IPS-NIHi11 (cell line): ENCODE results near the gene ZFY.
A peak's percentile ranks its signal among the peaks of the same experiment; 100 is the strongest.

Source experiments
- DNase-seq: peaks from one replicate; pipeline ENCODE4 v3.0.0; 2012; ENCODE audit warnings: mixed read lengths, low spot score

ZFY gene

DNA sequence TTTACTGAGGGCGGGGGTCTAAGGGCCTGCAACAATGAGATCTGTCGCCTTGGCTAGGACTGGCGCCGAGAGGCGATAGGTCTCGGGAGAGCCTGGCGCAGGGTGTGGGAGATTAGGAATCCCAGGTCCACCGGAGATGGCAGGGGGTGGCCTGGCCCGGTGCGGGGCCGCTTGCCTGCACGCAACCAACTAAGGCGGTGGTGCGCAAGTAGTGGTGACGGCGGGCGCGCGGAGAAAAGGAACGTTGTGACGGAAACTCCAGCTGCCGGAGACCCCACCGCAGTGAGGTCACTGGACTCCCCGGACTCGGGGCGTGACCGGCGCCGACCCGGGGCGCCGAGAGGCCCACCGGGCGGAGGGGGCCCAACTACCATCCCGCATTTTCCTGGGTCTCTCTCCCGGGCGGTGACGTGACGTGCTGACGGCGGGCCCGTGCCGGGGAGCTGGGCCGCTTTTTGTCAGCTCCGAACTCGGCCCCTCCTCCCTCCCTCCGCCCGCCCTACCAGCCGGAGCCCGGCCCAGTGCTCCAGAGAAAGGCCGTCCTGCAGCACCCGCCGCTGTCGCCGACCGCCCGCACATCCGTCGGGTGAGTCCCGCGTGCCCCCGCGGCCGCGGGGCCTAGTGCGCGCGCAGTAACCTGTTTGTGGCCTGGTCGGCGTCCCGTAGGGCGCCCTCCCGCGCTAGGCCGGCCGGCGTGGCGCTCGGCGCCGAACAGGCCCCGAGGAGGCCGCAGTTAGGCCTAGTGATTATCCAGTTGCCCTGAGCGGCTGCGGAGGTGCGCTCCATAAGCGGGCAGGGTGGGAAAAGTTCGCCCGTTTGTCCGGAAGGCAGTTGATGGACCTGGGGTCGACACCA, at the start of gene ZFY:
ZFY (plus strand) TSS at position 521 of the 855 bp plus-strand sequence. CDS start 18,556 bp downstream, outside the sequence.
- DNase-seq = peak; percentile 27

DNA sequence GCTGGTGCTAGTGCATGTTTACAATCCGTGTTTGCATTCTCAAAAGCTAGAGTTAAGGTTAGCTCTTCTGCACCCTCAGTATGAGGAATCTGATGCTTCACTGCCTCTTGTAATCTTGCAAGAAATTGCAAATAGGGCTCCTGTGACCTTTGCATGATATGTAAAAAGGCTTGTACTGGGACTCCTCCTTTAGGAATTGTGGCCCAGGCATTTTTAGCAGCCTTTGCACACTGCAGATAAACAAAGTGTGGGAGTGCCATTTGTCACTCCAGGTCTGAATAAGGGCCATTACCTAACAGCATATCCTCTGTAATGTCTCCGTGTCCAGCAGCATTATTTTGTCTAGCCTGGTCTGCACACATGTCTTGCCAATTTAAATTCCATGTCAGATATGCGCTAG, 49.3 kb upstream of the ZFY start:
- DNase-seq = no peak

DNA sequence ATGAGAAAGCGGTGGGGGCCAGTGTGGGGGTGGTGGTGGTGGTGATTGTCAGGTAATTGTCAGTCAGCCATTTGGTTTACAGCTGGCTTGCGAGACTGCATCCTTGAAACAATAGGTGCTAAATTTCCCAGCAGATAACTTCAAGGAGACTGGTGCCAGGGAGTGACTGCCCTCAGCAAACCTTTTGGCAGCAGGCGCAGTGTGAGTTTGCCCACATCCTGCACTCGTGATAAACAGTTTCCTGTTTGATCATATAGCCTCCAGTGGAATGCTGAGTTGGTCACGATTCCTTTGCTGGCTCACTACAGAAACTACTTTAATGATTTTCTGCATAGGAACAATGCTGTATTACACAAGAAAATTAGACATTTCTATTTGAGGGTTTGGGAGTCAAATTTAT, 47.8 kb upstream of the ZFY start:
- DNase-seq = no peak

DNA sequence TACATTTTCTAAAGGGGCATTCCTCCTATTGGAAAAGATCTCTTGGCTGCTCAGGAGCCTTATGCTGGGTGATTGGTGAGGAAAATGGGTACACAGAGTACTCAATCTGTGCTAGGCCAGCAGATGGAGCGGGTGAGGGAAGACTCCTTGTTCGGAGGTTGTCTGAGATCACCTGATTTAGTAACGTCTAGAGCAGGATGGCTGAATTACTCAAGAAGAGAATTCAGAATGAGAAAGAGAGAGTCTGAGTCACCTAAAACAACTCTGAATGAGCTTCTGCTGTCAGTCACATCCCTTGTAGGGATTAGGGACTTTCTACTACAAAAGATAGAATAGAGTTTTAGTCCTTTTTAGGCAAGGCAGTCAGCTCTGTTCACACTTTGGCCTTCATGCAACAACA, 47.2 kb upstream of the ZFY start:
- DNase-seq = no peak

DNA sequence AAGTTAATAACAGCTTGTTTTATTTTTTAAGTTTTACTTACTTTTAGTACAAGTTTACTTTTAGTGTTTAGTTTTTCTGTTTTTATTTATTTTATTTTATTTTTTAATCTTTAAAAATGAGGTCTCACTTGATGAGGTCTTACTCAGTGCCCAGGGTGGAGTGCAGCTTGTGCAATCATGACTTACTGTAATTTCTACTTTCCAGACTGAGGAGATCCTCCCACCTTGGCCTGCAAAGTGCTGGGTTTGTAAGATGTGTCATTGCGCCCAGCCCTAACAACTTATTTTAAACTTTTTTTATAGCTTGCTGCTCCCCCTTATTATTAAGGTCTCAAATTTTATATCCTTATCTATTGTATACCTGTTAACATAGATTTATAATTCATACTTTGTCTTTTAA, 41.7 kb upstream of the ZFY start:
- DNase-seq = no peak

DNA sequence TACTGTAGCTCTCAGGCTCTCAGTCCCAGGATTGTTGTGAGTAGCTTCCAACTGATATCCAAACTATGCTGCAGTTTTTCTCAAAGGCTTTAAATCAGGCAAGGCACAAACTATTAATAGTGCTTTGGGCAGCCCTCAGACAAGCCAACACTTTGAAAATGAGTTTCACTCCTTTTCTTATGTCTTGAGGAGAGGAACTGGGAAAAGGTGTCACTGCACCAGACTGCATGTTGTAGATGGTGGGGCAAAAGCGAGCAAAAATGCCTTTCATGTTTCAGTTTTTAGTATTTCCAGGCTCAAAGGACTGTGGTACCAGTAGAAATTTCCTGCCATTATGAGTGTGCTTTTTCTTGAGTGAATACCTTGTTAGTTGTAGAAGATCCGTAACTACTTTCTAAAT, 39.1 kb upstream of the ZFY start:
- DNase-seq = no peak

DNA sequence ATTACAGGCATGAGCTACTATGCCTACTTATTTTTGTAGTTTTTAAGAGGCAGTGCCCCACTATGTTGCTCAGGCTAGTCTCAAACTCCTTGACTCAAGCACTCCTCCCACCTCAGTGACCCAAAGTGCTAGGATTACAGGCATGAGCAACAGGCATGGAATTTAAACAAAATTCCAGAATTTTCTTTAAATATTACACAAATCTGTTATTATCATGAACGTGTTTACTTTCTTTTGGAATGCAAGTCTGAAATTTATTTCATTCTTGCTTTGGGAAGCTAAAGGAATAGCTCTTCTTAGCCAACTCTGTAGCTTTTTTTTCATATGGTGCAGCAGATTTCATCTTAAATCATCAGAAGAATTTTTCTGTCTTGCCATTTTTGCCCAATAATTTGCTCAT, 27.8 kb upstream of the ZFY start:
- no peak for DNase-seq

DNA sequence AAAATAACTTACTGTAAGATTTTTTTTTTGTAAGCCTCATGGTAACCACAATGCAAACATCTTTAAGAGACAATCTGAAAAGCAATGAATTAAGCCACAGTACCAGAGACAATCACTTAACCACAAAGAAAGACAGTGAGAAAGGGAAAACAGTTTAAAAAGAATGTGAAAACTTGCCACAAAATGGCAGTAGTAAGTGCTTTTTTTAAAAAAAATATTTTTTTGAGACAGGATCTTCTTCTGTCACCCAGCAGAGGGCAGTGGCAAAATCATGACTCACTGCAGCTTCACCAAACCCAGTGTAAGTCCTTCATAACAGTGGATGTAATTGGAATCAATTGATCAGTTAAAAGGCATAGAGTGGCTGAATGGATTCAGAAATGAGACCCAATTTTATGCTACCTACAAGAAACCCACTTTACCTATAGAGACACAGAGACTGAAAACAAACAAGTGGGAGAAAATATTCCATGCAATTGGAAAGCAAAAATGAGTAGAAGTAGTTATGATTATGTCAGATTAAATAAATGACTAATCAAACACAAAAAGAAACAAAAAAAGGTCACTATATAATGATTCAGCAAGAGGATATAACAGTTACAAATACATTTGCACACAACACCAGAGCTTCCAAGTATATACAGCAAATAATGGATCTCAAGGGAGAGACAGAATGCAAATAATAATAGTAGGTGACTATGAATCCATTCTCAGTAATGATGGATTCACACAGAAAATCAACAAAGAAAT, 21.9 kb upstream of the ZFY start:
- no peak for DNase-seq

DNA sequence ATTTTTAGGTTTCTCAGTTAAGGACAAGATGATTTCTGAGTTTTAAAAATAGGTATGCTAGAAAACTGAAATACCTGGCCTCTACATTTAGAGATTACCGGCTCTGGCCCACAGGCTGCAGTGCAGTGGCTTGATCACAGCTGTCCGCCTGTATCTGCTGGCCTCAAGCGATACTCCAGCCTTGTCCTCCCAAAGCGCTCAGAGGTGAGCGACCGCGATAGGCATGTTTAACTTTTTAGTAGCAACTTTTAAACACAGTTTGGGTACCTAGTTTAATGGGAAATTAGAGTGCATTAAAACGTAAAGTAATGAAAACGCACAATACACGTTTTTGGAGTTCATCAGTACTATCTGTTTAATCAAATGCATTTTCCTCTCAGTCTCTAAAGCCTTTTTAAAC, 1.1 kb upstream of the ZFY start:
- DNase-seq = peak; percentile 4

DNA sequence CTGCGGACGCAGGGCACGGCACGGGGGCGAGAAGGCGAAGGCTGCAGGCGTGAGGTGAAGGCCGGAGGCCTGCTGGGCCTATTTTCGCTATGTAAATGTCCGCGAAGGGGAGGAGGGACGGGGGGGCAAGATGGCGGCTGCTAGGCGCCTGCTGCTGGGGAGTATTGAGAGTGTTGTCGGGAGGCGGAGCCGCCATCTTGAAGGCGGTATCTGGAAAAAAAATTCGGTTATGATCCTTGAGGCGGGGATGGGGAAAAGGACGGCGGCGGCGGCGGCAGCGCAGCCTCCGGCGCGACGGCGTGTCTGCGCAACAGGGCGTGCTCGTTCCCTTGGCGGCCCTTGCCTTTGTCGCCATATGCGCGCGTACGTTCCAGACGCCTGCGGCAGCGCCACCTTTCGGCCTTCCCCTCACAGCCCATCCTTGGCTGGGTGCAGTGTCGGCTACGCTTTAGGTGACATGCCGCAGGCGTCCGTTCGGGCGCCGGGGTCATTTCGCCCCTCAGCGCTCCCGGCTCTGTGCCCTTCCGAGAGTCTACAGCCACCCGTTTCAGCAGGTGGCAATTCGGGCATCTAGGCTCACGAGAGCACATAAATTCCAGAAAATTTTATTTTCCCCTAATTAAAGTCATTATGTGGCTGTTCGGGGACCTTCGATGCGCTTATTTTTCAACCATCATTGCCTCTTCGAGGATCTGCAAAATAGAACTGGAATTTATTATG, 695 bp downstream of the ZFY start:
- peak; percentile 49 for DNase-seq

DNA sequence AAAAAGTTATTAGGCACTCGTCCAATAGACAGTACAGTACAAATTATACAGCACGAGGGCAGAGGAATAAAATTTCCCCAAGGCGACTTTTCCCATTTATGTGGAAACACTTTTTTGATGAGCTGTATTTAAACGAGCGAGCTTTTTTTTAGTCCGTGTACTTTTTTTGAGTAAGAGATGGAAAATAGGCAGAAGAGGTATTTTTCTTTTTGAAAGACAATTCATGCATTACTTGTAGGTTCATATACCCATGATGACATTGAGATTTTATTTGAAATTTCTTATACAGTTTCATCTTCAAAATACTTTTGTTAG, 1.2 kb downstream of the ZFY start:
- no peak for DNase-seq

DNA sequence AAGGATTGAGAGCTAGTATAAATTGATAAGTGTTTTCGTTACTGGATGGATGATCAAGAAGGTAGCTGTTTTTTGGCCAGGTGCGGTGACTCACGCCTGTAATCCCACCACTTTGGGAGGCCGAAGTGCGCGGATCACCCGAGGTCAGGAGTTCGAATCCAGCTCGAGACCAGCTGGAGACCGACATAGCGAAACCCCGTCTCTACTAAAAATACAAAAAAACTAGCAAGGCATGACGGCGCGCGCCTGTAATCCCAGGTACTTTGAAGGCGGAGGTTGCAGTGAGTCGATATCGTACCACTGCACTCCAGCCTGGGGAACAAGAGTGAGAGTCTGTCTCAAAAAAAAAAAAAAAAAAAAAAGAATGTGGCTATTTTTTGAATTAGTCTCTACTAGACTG, 2.0 kb downstream of the ZFY start:
- DNase-seq = no peak

DNA sequence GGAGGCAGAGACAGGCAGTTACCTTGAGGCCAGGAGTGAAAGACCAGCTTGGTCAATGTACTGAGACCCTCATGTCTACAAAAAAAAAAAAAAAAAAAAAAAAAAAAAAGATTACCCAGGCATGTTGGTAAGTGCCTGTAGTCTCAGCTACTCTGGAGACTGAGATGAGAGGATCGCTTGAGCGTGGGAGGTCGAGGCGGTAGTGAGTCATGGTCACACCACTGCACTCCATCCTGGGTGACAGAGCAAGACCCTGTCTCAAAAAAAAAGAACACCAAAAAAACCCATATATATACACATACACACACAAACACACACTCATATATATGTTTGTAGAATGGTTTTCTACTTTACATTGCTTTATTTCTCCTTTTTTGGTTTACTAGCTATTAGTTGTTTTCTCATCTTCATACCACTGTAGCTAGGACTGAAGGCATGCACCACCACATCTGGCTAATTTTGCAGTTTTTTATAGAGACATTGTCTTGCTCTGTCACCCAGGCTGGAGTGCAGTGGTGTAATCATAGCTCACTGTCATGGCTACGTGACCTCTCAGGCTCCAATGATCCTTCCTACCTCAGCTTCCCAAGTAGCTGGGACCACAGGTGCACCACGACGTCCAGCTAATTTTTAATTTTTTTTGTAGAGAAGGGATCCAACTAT, 14.5 kb downstream of the ZFY start:
- no peak for DNase-seq

DNA sequence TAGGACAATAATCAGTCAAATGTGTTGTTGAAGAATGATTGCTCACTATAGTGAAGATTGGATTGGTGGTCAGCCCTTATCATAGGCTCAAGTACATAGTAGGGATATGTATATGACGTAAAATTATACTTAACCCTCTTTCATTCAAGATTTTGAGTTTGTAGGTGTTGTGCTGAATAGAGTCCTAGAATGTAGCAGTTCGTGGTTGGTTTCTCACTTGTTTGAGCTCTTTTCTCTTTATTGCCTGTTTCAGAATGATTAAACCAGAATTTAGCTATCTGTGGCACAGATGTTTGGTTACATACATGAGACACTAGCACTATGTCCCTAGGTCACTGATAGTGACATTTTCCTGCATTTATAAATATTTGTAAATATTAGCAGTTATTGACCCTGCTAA, 15.5 kb downstream of the ZFY start:
- no peak for DNase-seq

DNA sequence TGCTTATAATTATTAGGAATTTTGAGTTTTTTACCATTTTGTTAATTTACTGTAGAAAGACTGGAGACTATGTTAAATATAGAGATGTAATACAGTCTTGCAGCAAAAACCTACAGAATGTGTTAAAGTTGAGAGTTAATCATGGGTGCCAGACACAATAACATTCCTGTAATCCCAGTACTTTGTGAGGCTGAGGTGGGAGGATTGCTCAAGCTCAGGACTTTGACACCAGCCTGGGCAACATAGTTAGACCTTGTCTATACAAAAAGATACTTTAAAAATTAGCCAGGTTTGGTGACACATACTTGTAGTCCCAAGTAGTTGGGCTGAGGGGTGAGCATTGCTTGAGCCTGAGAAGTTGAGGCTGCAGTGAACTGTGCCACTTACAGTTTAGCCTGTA, 17.7 kb downstream of the ZFY start:
- no peak for DNase-seq

DNA sequence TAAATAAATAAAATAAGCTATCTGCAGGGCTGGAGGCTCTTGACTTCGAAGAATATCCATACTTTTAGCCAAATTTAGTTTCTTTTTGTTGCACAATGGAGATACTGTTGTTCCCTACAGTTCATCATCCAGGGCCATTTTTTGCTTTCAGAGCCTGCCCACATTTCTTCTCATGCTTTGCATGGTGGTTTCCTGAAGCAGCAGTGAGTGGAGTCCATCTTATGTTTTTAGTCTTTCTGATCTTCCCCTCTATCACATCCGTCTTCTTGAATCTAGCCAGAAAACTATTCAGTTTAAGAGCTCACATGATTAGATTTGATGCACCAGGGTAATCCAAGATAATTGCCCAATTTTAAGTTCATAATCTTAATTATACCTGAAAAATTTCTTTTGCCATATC, 19.6 kb downstream of the ZFY start:
- no peak for DNase-seq

DNA sequence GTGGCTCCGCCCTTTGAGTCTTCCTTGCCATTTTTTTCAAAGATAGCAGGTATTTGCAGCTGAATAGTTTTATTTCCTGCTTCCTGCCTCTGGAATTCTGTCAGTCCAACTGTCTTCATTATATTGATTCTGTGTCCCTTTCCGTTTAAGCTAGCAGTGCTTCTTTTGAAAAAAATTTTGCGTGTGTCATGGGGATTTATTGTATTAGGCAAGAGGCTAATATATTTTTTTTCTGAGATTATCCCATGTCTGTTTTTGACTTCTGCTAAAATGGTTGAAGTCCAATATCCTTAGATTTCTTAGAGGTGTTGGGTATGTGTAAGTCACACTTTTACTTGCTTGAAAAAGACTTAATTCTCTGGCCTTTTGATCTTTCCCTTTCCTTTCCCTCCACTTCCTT, 20.4 kb downstream of the ZFY start:
- DNase-seq = no peak

DNA sequence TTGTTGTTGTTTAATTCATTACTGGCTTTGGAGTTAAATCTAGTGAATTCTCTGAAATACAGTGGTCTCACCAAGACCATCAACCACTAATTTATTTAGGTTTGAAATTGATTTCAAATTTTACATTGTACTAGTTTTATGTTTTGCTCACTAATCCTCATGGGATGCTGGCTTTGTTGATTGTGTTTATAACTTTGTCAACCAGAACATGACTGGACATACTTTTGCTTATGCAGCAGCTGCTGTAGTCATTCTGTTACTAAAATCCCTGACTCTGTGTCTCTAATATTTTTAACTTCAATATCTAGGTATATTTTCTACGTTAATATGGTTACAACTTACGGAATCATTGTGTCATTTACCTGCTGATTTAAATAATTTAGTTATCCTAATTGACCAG, 26.9 kb downstream of the ZFY start:
- DNase-seq = no peak

DNA sequence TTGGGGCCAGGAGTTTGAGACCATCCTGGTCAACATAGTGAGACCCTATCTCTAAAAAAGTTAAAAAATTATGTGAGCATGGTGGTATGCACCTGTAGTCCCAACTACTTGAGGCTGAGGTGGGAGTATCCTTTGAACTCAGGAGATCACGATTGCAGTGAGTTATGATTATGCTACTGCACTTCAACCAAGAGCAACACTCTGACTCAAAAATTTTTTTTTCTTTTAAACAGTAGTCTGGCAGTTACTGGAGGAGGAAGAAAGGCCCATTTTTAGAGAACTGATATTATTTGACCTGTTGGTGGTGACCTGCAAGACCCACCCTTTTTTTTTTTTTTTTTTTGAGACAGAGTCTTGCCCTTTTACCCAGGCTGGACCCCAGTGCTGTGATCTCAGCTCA, 29.6 kb downstream of the ZFY start:
- no peak for DNase-seq

DNA sequence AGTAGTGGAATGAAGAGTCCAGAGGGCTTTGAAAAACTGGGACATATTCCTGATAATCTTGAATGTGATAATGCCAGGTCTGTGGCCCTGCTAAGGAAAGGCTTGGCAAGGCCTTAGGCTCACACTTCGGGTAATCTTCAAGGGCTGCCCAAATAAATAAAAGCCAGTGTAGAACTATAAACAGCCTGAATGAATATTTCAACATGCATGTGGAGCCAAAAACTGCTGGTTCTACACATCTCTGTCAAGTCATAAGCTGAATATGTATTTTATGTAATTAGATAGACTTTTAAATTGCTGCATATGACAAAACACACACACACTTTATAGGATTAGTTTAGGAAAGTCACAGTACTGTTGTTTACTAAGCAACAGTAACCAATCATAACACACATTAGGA, 30.4 kb downstream of the ZFY start:
- DNase-seq = no peak

DNA sequence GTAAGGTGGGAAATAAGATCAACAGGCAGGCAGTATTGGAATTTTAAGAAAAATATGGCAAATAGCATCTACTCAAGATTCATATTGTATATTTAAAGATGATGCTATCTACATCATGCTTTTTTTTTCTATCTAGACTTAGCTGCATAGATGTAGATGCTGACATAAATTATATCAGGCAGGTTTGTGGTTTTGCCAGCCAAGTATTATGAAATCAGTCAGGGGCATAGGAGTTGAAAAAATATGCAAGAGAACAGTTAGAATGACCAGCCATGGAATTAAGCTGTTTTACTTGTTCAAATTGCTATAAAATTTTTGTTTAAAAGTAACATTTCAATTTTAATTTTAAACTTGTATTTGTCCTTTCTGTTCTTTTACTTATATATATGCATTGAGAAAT, 34.4 kb downstream of the ZFY start:
- DNase-seq = no peak

DNA sequence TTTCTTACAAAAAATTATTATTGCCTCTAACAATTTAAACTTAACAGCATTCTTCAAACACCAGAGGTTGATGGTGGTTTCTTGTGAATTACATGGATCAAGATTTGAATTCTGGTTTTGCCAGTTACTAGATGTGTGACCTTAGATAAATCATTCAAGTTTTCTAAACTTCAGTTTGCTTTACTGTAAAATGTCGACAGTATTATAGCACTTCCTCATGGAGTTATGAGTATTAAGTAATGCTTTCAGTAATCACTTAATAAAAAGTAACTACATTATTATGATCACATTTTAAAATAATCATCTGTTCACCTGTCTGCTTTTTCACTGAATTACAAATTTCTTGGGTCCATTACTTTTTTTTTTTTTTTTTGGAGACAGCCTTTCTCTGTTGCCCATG, 37.5 kb downstream of the ZFY start:
- DNase-seq = no peak
